Esophagus squamous epithelium (tissue), 4 donors: ENCODE data around the gene CBFA2T3.

ENCODE experiments used
- POLR2A ChIP-seq, 4 donors: fragments of 450-650 bp; IDR thresholded peaks; one replicate each; pipeline ENCODE4 v1.6.1; 2017; ENCODE audit warnings: antibody characterized with exemption in 4 of 4, mild to moderate bottlenecking in 4 of 4, moderate library complexity in 3 of 4
- TF ChIP-seq, protein P1 (sequence below), 6 experiments: fragments of 450-650 bp in 4 of 6; fragments of 200-600 bp in 2 of 6; sonication (generic) in 2 of 6; IDR thresholded peaks; one replicate each; pipeline ENCODE4 v1.5.1; 2016 to 2019; ENCODE audit warnings: antibody characterized with exemption in 6 of 6, mild to moderate bottlenecking in 4 of 6, moderate library complexity in 4 of 6

DNA sequence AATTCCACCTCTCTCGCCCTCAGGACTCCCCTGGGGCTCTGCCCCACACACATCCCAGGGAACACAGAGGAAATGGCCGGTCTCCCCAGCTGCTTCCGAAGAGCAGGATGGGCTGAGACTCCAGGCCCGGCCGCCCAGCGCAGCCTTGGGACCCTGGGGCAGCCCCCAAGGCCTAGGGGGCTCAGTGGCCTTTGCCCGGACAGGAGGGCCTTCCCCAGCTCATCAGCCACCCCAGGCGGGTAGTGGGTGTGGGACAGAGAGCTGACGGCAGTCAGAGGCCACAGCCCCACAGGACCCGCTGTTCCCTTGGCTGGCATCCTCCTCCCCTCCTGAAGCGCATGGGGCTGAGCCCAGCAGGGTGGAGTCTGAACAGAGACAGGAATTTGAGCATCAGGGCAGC, 6.2 kb upstream of the CBFA2T3 start:
- no peak for TF ChIP-seq POLR2A (IDR thresholded peaks at IDR 0.05)
- TF ChIP-seq, protein P1, sequence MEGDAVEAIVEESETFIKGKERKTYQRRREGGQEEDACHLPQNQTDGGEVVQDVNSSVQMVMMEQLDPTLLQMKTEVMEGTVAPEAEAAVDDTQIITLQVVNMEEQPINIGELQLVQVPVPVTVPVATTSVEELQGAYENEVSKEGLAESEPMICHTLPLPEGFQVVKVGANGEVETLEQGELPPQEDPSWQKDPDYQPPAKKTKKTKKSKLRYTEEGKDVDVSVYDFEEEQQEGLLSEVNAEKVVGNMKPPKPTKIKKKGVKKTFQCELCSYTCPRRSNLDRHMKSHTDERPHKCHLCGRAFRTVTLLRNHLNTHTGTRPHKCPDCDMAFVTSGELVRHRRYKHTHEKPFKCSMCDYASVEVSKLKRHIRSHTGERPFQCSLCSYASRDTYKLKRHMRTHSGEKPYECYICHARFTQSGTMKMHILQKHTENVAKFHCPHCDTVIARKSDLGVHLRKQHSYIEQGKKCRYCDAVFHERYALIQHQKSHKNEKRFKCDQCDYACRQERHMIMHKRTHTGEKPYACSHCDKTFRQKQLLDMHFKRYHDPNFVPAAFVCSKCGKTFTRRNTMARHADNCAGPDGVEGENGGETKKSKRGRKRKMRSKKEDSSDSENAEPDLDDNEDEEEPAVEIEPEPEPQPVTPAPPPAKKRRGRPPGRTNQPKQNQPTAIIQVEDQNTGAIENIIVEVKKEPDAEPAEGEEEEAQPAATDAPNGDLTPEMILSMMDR (IDR thresholded peaks at IDR 0.05), result no peak
